HEK293 (cell line): Measurements from ENCODE around the gene TMEM11.

ENCODE experiments used
- CTCF ChIA-PET: fragments of 350-600 bp; formaldehyde crosslinking; extraction: SDS; loops from one replicate; lab custom pipeline; 2021; ENCODE audit warnings: antibody characterized with exemption; lab: Yijun Ruan, JAX
- POLR2A ChIA-PET: fragments of 300-600 bp; formaldehyde crosslinking; extraction: SDS; loops from one replicate; lab custom pipeline; 2020; ENCODE audit warnings: antibody characterized with exemption, inconsistent platforms; lab: Yijun Ruan, JAX
- H3K27ac ChIP-seq: fragments of 200-500 bp; sonication (Bioruptor generic); 2 replicates; pipeline ENCODE4 v1.5.1; 2014; ENCODE audit warnings: low read depth, low read length, control low read depth, inconsistent platforms; ENCODE audit errors: extremely low read depth
- H3K36me3 ChIP-seq, 2 experiments: fragments of 200-500 bp in 1 of 2; sonication (Bioruptor generic) in 1 of 2; 1 replicate in 1 of 2; 2 replicates in 1 of 2; pipeline ENCODE4 v1.5.1; 2014 to 2017; ENCODE audit warnings: inconsistent platforms in 2 of 2, low read length in 2 of 2; ENCODE audit not compliant: control insufficient read depth in 2 of 2, insufficient read depth in 1 of 2
- H3K4me1 ChIP-seq: fragments of 200-500 bp; sonication (Bioruptor generic); 2 replicates; pipeline ENCODE4 v1.5.1; 2014; ENCODE audit warnings: mild to moderate bottlenecking, low read length, inconsistent platforms; ENCODE audit not compliant: control insufficient read depth, insufficient read depth
- H3K4me3 ChIP-seq: 2 replicates; pipeline ENCODE4 v1.5.1; 2011; ENCODE audit warnings: low read depth, mild to moderate bottlenecking, control low read depth, low read length, moderate library complexity
- H3K9me3 ChIP-seq: fragments of 200-500 bp; sonication (Bioruptor generic); 2 replicates; pipeline ENCODE4 v1.5.1; 2014; ENCODE audit warnings: low read depth, low read length, inconsistent platforms; ENCODE audit not compliant: control insufficient read depth, insufficient read depth
- AEBP2 ChIP-seq: fragments of 450-650 bp; formaldehyde crosslinking; IDR thresholded peaks from 2 replicates; pipeline ENCODE4 v1.5.1; 2016; ENCODE audit warnings: missing biosample characterization, missing genetic modification characterization, borderline replicate concordance
- KLF16 ChIP-seq: fragments of 450-650 bp; formaldehyde crosslinking; IDR thresholded peaks from 2 replicates; pipeline ENCODE4 v1.5.1; 2017; ENCODE audit warnings: missing biosample characterization, missing genetic modification characterization
- TRIM28 ChIP-seq: IDR thresholded peaks from 2 replicates; pipeline ENCODE4 v1.6.1; 2011; ENCODE audit warnings: low read length, control low read depth, borderline replicate concordance
- ZBTB17 ChIP-seq: fragments of 450-650 bp; formaldehyde crosslinking; IDR thresholded peaks from 2 replicates; pipeline ENCODE4 v1.5.1; 2016; ENCODE audit warnings: missing biosample characterization, missing genetic modification characterization
- ZFP3 ChIP-seq: fragments of 450-650 bp; formaldehyde crosslinking; IDR thresholded peaks from 2 replicates; pipeline ENCODE4 v1.5.1; 2016; ENCODE audit warnings: low read depth, missing biosample characterization, missing genetic modification characterization
- ZIC2 ChIP-seq: fragments of 450-650 bp; formaldehyde crosslinking; IDR thresholded peaks from 2 replicates; pipeline ENCODE4 v1.5.1; 2016; ENCODE audit warnings: missing biosample characterization, missing genetic modification characterization
- ZNF138 ChIP-seq: fragments of 450-650 bp; formaldehyde crosslinking; IDR thresholded peaks from 2 replicates; pipeline ENCODE4 v1.5.1; 2016; ENCODE audit warnings: missing biosample characterization, missing genetic modification characterization, borderline replicate concordance
- ZNF140 ChIP-seq: fragments of 450-650 bp; formaldehyde crosslinking; IDR thresholded peaks from 2 replicates; pipeline ENCODE4 v1.5.1; 2016; ENCODE audit warnings: missing biosample characterization, missing genetic modification characterization
- ZNF146 ChIP-seq: fragments of 450-650 bp; formaldehyde crosslinking; IDR thresholded peaks from 2 replicates; pipeline ENCODE4 v1.5.1; 2016; ENCODE audit warnings: missing biosample characterization, missing genetic modification characterization
- ZNF16 ChIP-seq: fragments of 450-650 bp; formaldehyde crosslinking; IDR thresholded peaks from 2 replicates; pipeline ENCODE4 v1.5.1; 2016; ENCODE audit warnings: low read depth, missing biosample characterization, missing genetic modification characterization
- ZNF18 ChIP-seq: fragments of 450-650 bp; formaldehyde crosslinking; IDR thresholded peaks from 2 replicates; pipeline ENCODE4 v1.5.1; 2016; ENCODE audit warnings: missing biosample characterization, missing genetic modification characterization
- ZNF2 ChIP-seq: fragments of 450-650 bp; formaldehyde crosslinking; IDR thresholded peaks from 2 replicates; pipeline ENCODE4 v1.5.1; 2016; ENCODE audit warnings: missing biosample characterization, missing genetic modification characterization
- ZNF202 ChIP-seq: fragments of 450-650 bp; formaldehyde crosslinking; IDR thresholded peaks from 2 replicates; pipeline ENCODE4 v1.5.1; 2016; ENCODE audit warnings: missing biosample characterization, missing genetic modification characterization, borderline replicate concordance
- ZNF23 ChIP-seq: fragments of 450-650 bp; formaldehyde crosslinking; IDR thresholded peaks from 2 replicates; pipeline ENCODE4 v1.5.1; 2016; ENCODE audit warnings: missing biosample characterization, missing genetic modification characterization, borderline replicate concordance
- ZNF274 ChIP-seq, 2 experiments: fragments of 200-500 bp in 1 of 2; fragments of 450-650 bp in 1 of 2; sonication (Bioruptor generic) in 1 of 2; formaldehyde crosslinking in 1 of 2; IDR thresholded peaks; 2 replicates each; pipeline versions ENCODE4 v1.5.1 to v1.6.1; 2014 to 2016; ENCODE audit warnings: borderline replicate concordance in 1 of 2, inconsistent platforms in 1 of 2, low read length in 1 of 2, missing biosample characterization in 1 of 2, missing genetic modification characterization in 1 of 2
- ZNF324 ChIP-seq: fragments of 450-650 bp; formaldehyde crosslinking; IDR thresholded peaks from 2 replicates; pipeline ENCODE4 v1.5.1; 2016; ENCODE audit warnings: missing biosample characterization, missing genetic modification characterization
- ZNF639 ChIP-seq: fragments of 450-650 bp; formaldehyde crosslinking; IDR thresholded peaks from 2 replicates; pipeline ENCODE4 v1.5.1; 2016; ENCODE audit warnings: missing biosample characterization, missing genetic modification characterization
- ZNF645 ChIP-seq: fragments of 450-650 bp; formaldehyde crosslinking; IDR thresholded peaks from 2 replicates; pipeline ENCODE4; 2016; ENCODE audit warnings: missing biosample characterization, missing genetic modification characterization
- ZNF677 ChIP-seq: fragments of 450-650 bp; IDR thresholded peaks from 2 replicates; pipeline ENCODE4 v1.5.0; 2018; ENCODE audit warnings: missing biosample characterization, mild to moderate bottlenecking, missing genetic modification characterization, moderate library complexity
- ZXDB ChIP-seq: fragments of 450-650 bp; formaldehyde crosslinking; IDR thresholded peaks from 2 replicates; pipeline ENCODE4 v1.5.1; 2016; ENCODE audit warnings: missing biosample characterization, missing genetic modification characterization
- TF ChIP-seq, protein P1 (sequence below): fragments of 450-650 bp; formaldehyde crosslinking; IDR thresholded peaks from 2 replicates; pipeline ENCODE4 v1.5.1; 2016; ENCODE audit warnings: missing biosample characterization, missing genetic modification characterization, low read depth
- TF ChIP-seq, protein P2 (sequence below): fragments of 450-650 bp; formaldehyde crosslinking; IDR thresholded peaks from 2 replicates; pipeline ENCODE4 v1.5.1; 2016; ENCODE audit warnings: missing biosample characterization, missing genetic modification characterization, borderline replicate concordance

The TMEM11 gene

DNA sequence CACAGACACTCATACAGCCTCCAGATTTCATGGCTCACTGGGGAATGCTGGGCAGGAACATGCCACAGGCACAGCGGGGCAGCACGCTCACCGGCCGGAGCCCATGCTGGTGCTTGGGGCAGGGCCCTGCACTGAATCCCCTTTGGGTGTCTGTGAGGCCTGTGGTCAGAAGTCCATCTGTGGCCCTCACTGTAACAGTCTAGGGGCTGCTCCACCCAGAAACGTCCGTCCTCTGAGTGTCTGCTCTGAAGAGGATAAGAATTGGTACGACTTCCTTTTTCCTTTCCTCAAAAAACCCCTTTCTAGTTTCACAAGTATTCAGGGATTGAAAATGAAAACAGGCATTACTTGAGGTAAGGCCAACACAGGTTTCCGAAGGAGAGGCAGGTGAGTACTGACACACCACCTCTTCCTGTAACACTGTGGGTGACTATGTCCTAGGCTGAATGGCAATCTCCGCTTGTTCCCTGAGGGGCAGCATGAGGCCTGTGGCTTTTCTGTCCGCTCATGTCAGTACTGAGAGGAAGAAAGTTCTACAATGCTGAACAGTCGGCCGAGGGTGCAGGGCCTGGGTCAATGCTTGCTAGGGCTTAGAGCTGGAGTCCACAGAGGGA is 42.5 kb downstream of the TMEM11 start (continued):
- TF ChIP-seq KLF16 (tag by site-specific recombination), result no peak
- TF ChIP-seq ZNF18, result no peak
- TF ChIP-seq ZIC2, result no peak
- no peak for TF ChIP-seq ZXDB
- no peak for TF ChIP-seq ZNF274 (IDR thresholded peaks at IDR 0.05; ENCODE audit: low read length)
- no peak for TF ChIP-seq ZNF274 (tag by site-specific recombination; IDR thresholded peaks at IDR 0.05; ENCODE audit: borderline replicate concordance)

DNA sequence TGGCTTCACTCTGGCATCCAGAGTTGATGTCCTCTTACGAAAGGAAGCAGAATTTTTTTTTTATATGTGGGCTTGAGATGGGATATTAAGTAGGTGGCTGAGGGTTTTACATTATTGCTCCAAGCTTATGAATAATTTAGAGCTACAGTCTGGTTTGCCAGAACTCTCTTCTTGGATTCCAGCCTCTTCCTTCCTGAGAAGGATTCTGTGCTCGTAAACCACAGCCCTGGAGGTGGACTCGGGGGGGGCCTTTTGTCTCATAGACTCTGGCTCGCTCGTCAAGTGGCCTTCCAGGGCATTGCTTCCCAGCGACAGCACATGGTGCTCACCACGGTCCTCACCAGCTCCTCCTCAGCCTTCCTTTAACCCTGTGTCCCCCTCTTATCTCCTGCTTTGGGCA is 43.2 kb downstream of the TMEM11 start:
- ChIA-PET CTCF (interaction anchor here (0.9 kb wide), 1 partner anchor 341 kb away, joined by 3 read pairs; no protein-coding TSS in a partner anchor), POLR2A (no interaction called here)
- Histone ChIP-seq H3K9me3 (no peaks in the 10 kb centered on the region), H3K4me3 (no peak overlapping the region), H3K36me3 (peaks cover 0 to 32% of the 10 kb centered on the region in 2 experiments; a peak in 2 of 3 replicates), H3K27ac (no peak overlapping the region), H3K4me1 (no peaks in the 10 kb centered on the region)
- no peak for TF ChIP-seq ZNF146 (tag by site-specific recombination)
- no peak for TF ChIP-seq KLF16 (tag by site-specific recombination)
- TF ChIP-seq ZNF2 (tag by site-specific recombination), result no peak
- TF ChIP-seq, protein P1, sequence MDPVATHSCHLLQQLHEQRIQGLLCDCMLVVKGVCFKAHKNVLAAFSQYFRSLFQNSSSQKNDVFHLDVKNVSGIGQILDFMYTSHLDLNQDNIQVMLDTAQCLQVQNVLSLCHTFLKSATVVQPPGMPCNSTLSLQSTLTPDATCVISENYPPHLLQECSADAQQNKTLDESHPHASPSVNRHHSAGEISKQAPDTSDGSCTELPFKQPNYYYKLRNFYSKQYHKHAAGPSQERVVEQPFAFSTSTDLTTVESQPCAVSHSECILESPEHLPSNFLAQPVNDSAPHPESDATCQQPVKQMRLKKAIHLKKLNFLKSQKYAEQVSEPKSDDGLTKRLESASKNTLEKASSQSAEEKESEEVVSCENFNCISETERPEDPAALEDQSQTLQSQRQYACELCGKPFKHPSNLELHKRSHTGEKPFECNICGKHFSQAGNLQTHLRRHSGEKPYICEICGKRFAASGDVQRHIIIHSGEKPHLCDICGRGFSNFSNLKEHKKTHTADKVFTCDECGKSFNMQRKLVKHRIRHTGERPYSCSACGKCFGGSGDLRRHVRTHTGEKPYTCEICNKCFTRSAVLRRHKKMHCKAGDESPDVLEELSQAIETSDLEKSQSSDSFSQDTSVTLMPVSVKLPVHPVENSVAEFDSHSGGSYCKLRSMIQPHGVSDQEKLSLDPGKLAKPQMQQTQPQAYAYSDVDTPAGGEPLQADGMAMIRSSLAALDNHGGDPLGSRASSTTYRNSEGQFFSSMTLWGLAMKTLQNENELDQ (tag by site-specific recombination), result no peak
- no peak for TF ChIP-seq ZNF645
- no peak for TF ChIP-seq ZNF677 (tag by site-specific recombination)
- no peak for TF ChIP-seq TRIM28
- TF ChIP-seq ZIC2, result no peak
- TF ChIP-seq AEBP2 (tag by site-specific recombination), result no peak
- TF ChIP-seq, protein P2, sequence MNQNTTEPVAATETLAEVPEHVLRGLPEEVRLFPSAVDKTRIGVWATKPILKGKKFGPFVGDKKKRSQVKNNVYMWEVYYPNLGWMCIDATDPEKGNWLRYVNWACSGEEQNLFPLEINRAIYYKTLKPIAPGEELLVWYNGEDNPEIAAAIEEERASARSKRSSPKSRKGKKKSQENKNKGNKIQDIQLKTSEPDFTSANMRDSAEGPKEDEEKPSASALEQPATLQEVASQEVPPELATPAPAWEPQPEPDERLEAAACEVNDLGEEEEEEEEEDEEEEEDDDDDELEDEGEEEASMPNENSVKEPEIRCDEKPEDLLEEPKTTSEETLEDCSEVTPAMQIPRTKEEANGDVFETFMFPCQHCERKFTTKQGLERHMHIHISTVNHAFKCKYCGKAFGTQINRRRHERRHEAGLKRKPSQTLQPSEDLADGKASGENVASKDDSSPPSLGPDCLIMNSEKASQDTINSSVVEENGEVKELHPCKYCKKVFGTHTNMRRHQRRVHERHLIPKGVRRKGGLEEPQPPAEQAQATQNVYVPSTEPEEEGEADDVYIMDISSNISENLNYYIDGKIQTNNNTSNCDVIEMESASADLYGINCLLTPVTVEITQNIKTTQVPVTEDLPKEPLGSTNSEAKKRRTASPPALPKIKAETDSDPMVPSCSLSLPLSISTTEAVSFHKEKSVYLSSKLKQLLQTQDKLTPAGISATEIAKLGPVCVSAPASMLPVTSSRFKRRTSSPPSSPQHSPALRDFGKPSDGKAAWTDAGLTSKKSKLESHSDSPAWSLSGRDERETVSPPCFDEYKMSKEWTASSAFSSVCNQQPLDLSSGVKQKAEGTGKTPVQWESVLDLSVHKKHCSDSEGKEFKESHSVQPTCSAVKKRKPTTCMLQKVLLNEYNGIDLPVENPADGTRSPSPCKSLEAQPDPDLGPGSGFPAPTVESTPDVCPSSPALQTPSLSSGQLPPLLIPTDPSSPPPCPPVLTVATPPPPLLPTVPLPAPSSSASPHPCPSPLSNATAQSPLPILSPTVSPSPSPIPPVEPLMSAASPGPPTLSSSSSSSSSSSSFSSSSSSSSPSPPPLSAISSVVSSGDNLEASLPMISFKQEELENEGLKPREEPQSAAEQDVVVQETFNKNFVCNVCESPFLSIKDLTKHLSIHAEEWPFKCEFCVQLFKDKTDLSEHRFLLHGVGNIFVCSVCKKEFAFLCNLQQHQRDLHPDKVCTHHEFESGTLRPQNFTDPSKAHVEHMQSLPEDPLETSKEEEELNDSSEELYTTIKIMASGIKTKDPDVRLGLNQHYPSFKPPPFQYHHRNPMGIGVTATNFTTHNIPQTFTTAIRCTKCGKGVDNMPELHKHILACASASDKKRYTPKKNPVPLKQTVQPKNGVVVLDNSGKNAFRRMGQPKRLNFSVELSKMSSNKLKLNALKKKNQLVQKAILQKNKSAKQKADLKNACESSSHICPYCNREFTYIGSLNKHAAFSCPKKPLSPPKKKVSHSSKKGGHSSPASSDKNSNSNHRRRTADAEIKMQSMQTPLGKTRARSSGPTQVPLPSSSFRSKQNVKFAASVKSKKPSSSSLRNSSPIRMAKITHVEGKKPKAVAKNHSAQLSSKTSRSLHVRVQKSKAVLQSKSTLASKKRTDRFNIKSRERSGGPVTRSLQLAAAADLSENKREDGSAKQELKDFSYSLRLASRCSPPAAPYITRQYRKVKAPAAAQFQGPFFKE (tag by site-specific recombination), result no peak
- TF ChIP-seq ZNF138 (tag by site-specific recombination), result no peak
- no peak for TF ChIP-seq ZNF202 (tag by site-specific recombination)
- TF ChIP-seq ZNF140 (tag by site-specific recombination), result no peak
- no peak for TF ChIP-seq ZNF324 (tag by site-specific recombination)
- TF ChIP-seq ZFP3 (tag by site-specific recombination), result no peak
- TF ChIP-seq ZNF639 (tag by site-specific recombination), result no peak
- TF ChIP-seq ZNF23 (tag by site-specific recombination), result no peak
- TF ChIP-seq ZBTB17, result no peak
- no peak for TF ChIP-seq ZNF16 (tag by site-specific recombination)
